ENCODE data around the gene HS6ST2.
A peak's percentile ranks its signal among the peaks of the same experiment; 100 is the strongest.

The HS6ST2 gene

GRCh38 chrX:132738951-132739350 is 219.5 kb downstream of the HS6ST2 start:
- DNase-seq, result no peak

- no peak for DNase-seq
Observed at GRCh38 chrX:132737743-132738142, 220.7 kb downstream of the HS6ST2 start.

GRCh38 chrX:132732236-132732635 is 226.2 kb downstream of the HS6ST2 start:
- no peak for DNase-seq

GRCh38 chrX:132730726-132731125 is 227.7 kb downstream of the HS6ST2 start:
- DNase-seq, result no peak

- no peak for DNase-seq
Observed at GRCh38 chrX:132730266-132730665, 228.2 kb downstream of the HS6ST2 start.

- no peak for DNase-seq
Observed at GRCh38 chrX:132728296-132728695, 230.1 kb downstream of the HS6ST2 start.

- DNase-seq, result no peak
Observed at GRCh38 chrX:132718431-132718958, 239.9 kb downstream of the HS6ST2 start.

GRCh38 chrX:132716006-132716405 is 242.4 kb downstream of the HS6ST2 start:
- DNase-seq, result no peak

GRCh38 chrX:132714913-132715312 is 243.5 kb downstream of the HS6ST2 start:
- DNase-seq, result no peak

GRCh38 chrX:132712350-132712749 is 246.1 kb downstream of the HS6ST2 start:
- no peak for DNase-seq

GRCh38 chrX:132710656-132711155 is 247.7 kb downstream of the HS6ST2 start:
- DNase-seq, result no peak

- no peak for DNase-seq
Observed at GRCh38 chrX:132708529-132708928, 249.9 kb downstream of the HS6ST2 start.

- DNase-seq, result no peak
Observed at GRCh38 chrX:132704769-132705168, 253.7 kb downstream of the HS6ST2 start.

- no peak for DNase-seq
Observed at GRCh38 chrX:132694382-132694781, 264.0 kb downstream of the HS6ST2 start.

- no peak for DNase-seq
Observed at GRCh38 chrX:132692526-132692925, 265.9 kb downstream of the HS6ST2 start.

GRCh38 chrX:132692066-132692465 is 266.4 kb downstream of the HS6ST2 start:
- DNase-seq, result no peak

GRCh38 chrX:132689612-132690563 is 268.5 kb downstream of the HS6ST2 start:
- no peak for DNase-seq

- no peak for DNase-seq
Observed at GRCh38 chrX:132685276-132685675, 273.2 kb downstream of the HS6ST2 start.

- no peak for DNase-seq
Observed at GRCh38 chrX:132677233-132677716, 281.2 kb downstream of the HS6ST2 start.

- DNase-seq, result no peak
Observed at GRCh38 chrX:132676561-132677186, 281.8 kb downstream of the HS6ST2 start.

- no peak for DNase-seq
Observed at GRCh38 chrX:132676102-132676501, 282.3 kb downstream of the HS6ST2 start.

GRCh38 chrX:132673331-132673730 is 285.1 kb downstream of the HS6ST2 start:
- no peak for DNase-seq

GRCh38 chrX:132671229-132671641 is 287.2 kb downstream of the HS6ST2 start:
- DNase-seq, result peak; percentile 39

- no peak for DNase-seq
Observed at GRCh38 chrX:132669142-132669541, 289.3 kb downstream of the HS6ST2 start.
